Endothelial cell of umbilical vein (primary cell): ENCODE measurements around the gene CHMP1A.

Source experiments
- CTCF ChIP-seq, 2 donors: IDR thresholded peaks; 1 replicate in 1 of 2; 2 replicates in 1 of 2; pipeline ENCODE4 v1.5.1; 2011; ENCODE audit warnings: low read length in 2 of 2, mild to moderate bottlenecking in 2 of 2, moderate library complexity in 2 of 2, control low read depth in 1 of 2, inconsistent platforms in 1 of 2, low read depth in 1 of 2; ENCODE audit not compliant: insufficient read depth in 1 of 2; ENCODE audit errors: extremely low read depth in 1 of 2
- EZH2 ChIP-seq: IDR thresholded peaks from 2 replicates; pipeline ENCODE4 v1.6.1; 2012; ENCODE audit warnings: borderline replicate concordance, low read depth, mild to moderate bottlenecking, moderate library complexity, low read length, inconsistent platforms; ENCODE audit not compliant: severe bottlenecking
- JUN ChIP-seq: IDR thresholded peaks from 2 replicates; pipeline ENCODE4 v1.6.1; 2011; ENCODE audit warnings: borderline replicate concordance, low read depth; ENCODE audit not compliant: insufficient read length, insufficient read depth
- TF ChIP-seq, protein P1 (sequence below): IDR thresholded peaks from 2 replicates; pipeline ENCODE4 v1.6.1; 2011; ENCODE audit not compliant: insufficient read depth, insufficient read length

DNA sequence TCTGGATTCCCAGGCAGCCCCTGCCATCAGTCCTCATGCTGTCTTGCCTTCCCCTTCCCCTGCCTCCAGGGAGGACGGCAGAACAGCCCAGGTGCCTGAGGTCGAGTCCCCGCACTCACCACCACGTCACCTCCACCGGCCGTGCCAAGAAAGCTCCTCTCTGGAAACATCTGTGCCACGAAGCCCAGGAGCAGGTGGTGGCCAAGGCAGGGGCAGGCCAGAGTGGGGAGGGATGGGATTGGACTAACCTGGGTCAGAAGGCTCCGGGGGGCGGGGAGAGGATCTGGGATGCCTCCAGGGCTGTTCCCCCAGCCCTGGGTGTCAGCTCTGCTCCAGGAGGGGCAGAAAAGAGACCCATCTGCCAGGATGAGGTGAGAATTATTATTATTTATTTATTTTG is 51.5 kb downstream of the CHMP1A start:
- no peak for TF ChIP-seq EZH2
- TF ChIP-seq CTCF (IDR thresholded peaks at IDR 0.05; ENCODE audit: extremely low read depth in 1 of 2, insufficient read depth in 1 of 2, low read depth in 1 of 2, low read length in 2 of 2) = no peak
- no peak for TF ChIP-seq JUN
- TF ChIP-seq, protein P1, sequence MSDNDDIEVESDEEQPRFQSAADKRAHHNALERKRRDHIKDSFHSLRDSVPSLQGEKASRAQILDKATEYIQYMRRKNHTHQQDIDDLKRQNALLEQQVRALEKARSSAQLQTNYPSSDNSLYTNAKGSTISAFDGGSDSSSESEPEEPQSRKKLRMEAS = no peak
